Neural cell (in vitro differentiated cells): Measurements from ENCODE around the gene UBA3. TPM values are rescaled to one million over a fixed set of nuclear protein-coding genes. Genes with fewer than 3 reads are reported as not detected.

ENCODE experiments used
- H2AFZ ChIP-seq: fragments of 200-600, 300-800 bp; sonication (generic), shearing (Covaris generic); 2 replicates; pipeline ENCODE4 v1.6.0; 2014; ENCODE audit warnings: low read depth, mild to moderate bottlenecking, antibody characterized with exemption, low read length, moderate library complexity
- H3F3A ChIP-seq: fragments of 200-600 bp; shearing (Covaris generic); 2 replicates; pipeline ENCODE4 v1.6.1; 2016; ENCODE audit warnings: mild to moderate bottlenecking, moderate library complexity, mixed read lengths, antibody characterized with exemption, low read length; ENCODE audit not compliant: insufficient read depth, poor library complexity, severe bottlenecking
- H3K27ac ChIP-seq: fragments of 200-600, 300-800 bp; sonication (generic), shearing (Covaris generic); 2 replicates; pipeline ENCODE4 v1.5.1; 2014; ENCODE audit warnings: mild to moderate bottlenecking, low read length, moderate library complexity
- H3K27me3 ChIP-seq: fragments of 300-800, 200-600 bp; sonication (generic), shearing (Covaris generic); 2 replicates; pipeline ENCODE4 v1.6.0; 2014; ENCODE audit warnings: mild to moderate bottlenecking, low read depth, low read length, moderate library complexity; ENCODE audit not compliant: insufficient read depth
- H3K36me3 ChIP-seq: fragments of 300-800, 200-600 bp; sonication (generic), shearing (Covaris generic); 2 replicates; pipeline ENCODE4 v1.5.1; 2014; ENCODE audit warnings: mild to moderate bottlenecking, antibody characterized with exemption, low read length, moderate library complexity; ENCODE audit not compliant: insufficient read depth
- H3K4me2 ChIP-seq: fragments of 300-800, 200-600 bp; sonication (generic), shearing (Covaris generic); 2 replicates; pipeline ENCODE4 v1.6.0; 2014; ENCODE audit warnings: mild to moderate bottlenecking, low read length
- H3K4me3 ChIP-seq: fragments of 300-800, 200-600 bp; sonication (generic), shearing (Covaris generic); 2 replicates; pipeline ENCODE4 v1.5.1; 2014; ENCODE audit warnings: mild to moderate bottlenecking, low read length, moderate library complexity
- H3K79me2 ChIP-seq: fragments of 200-600 bp; shearing (Covaris generic); replicated peaks from 2 replicates; pipeline ENCODE4 v1.6.0; 2014; ENCODE audit warnings: mild to moderate bottlenecking, low read length, moderate library complexity; ENCODE audit not compliant: insufficient read depth
- H3K9ac ChIP-seq: fragments of 300-800, 200-600 bp; sonication (generic), shearing (Covaris generic); 2 replicates; pipeline ENCODE4 v1.6.1; 2016; ENCODE audit warnings: mild to moderate bottlenecking, low read length, mixed read lengths
- H3K9me2 ChIP-seq: fragments of 200-600 bp; shearing (Covaris generic); 2 replicates; pipeline ENCODE4 v1.6.1; 2016; ENCODE audit warnings: mild to moderate bottlenecking, low read length, mixed read lengths; ENCODE audit not compliant: insufficient read depth
- H3K9me3 ChIP-seq: fragments of 200-600, 300-800 bp; sonication (generic), shearing (Covaris generic); 2 replicates; pipeline ENCODE4 v1.6.1; 2016; ENCODE audit warnings: mild to moderate bottlenecking, mixed run types, low read length, moderate library complexity, mixed read lengths
- H4K20me1 ChIP-seq: fragments of 200-600 bp; shearing (Covaris generic); 2 replicates; pipeline ENCODE4 v1.6.1; 2016; ENCODE audit warnings: mild to moderate bottlenecking, mixed run types; ENCODE audit not compliant: insufficient read depth
- EP300 ChIP-seq: fragments of 450-650 bp; conservative IDR thresholded peaks from 2 replicates; pipeline ENCODE4 v1.6.1; 2014; ENCODE audit warnings: antibody characterized with exemption, mild to moderate bottlenecking, moderate library complexity; ENCODE audit not compliant: poor library complexity, severe bottlenecking
- EZH2 ChIP-seq: fragments of 200-600, 300-800 bp; shearing (Covaris generic), sonication (generic); IDR thresholded peaks from 2 replicates; pipeline ENCODE4 v1.6.1; 2014; ENCODE audit warnings: antibody characterized with exemption, low read length, borderline replicate concordance, mild to moderate bottlenecking; ENCODE audit not compliant: insufficient read depth, poor library complexity, severe bottlenecking
- MXI1 ChIP-seq: fragments of 450-650 bp; conservative IDR thresholded peaks from 2 replicates; pipeline ENCODE4 v1.6.1; 2014; ENCODE audit warnings: antibody characterized with exemption, mild to moderate bottlenecking; ENCODE audit not compliant: poor library complexity, severe bottlenecking
- POLR2AphosphoS5 ChIP-seq: IDR thresholded peaks from 2 replicates; pipeline ENCODE4 v1.6.1; 2012
- RAD21 ChIP-seq: fragments of 450-650 bp; conservative IDR thresholded peaks from 2 replicates; pipeline ENCODE4 v1.6.1; 2014; ENCODE audit warnings: antibody characterized with exemption, mild to moderate bottlenecking, moderate library complexity
- REST ChIP-seq: IDR thresholded peaks from 2 replicates; pipeline ENCODE4 v1.6.1; 2012; ENCODE audit warnings: borderline replicate concordance
- SMC3 ChIP-seq: fragments of 450-650 bp; conservative IDR thresholded peaks from 2 replicates; pipeline ENCODE4 v1.6.1; 2014; ENCODE audit warnings: antibody characterized with exemption, mild to moderate bottlenecking, moderate library complexity; ENCODE audit not compliant: poor library complexity
- TAF1 ChIP-seq: IDR thresholded peaks from 2 replicates; pipeline ENCODE4 v1.6.1; 2012; ENCODE audit warnings: low read depth
- polyA plus RNA-seq: library from polyadenylated mRNA; depleted of rRNA; stranded (reverse); fragments of >200 nt; gene quantifications from 2 replicates; pipeline ENCODE4 v1.2.3, GENCODE V29; 2014
- TF ChIP-seq, protein P1 (sequence below): fragments of 450-650 bp; IDR thresholded peaks from 2 replicates; pipeline ENCODE4 v1.5.1; 2014; ENCODE audit warnings: antibody characterized with exemption, mild to moderate bottlenecking, moderate library complexity; ENCODE audit not compliant: poor library complexity, severe bottlenecking

UBA3 gene
- polyA plus RNA-seq, 1 donor from 2014 or later: 168 TPM

DNA sequence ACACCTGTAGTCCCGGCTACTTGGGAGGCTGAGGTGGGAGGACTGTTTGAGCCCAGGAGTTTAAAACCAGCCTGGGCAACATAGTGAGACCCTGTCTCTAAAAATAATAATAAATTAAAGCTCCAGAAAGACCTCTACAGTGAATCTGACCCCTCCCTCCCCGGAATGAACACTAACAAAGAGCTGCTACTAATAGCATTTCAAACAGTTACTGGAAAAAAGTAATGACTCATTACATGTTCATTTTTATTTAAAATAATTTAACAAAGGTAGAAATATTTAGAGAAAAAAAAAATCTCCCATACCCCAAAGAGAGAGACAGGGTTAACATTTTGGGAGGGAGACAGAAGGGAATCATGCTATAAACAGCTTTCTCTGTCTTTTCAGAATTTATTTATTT lies 2.2 kb upstream of the UBA3 start:
- Histone ChIP-seq H3K9ac (no peak overlapping the region), H3K9me2 (no peaks in the 10 kb centered on the region), H3K4me2 (no peak overlapping the region), H3K27me3 (no peaks in the 10 kb centered on the region), H2AFZ (no peak overlapping the region), H3K36me3 (no peaks in the 10 kb centered on the region), H3F3A (no peaks in the 10 kb centered on the region), H4K20me1 (no peaks in the 10 kb centered on the region), H3K27ac (no peak overlapping the region), H3K9me3 (no peaks in the 10 kb centered on the region), H3K79me2 (peaks cover 47% of the 10 kb centered on the region), H3K4me3 (no peak overlapping the region)
- no peak for TF ChIP-seq REST

- no peaks in the 10 kb centered on the region for H3F3A ChIP-seq
- H3K9me2 ChIP-seq: no peaks in the 10 kb centered on the region
- no peaks in the 10 kb centered on the region for H4K20me1 ChIP-seq
- TF ChIP-seq POLR2AphosphoS5 (no peak), MXI1 (no peak), RAD21 (no peak), EP300 (no peak), EZH2 (no peak), SMC3 (no peak), REST (no peak), TAF1 (no peak)
- TF ChIP-seq, protein P1, sequence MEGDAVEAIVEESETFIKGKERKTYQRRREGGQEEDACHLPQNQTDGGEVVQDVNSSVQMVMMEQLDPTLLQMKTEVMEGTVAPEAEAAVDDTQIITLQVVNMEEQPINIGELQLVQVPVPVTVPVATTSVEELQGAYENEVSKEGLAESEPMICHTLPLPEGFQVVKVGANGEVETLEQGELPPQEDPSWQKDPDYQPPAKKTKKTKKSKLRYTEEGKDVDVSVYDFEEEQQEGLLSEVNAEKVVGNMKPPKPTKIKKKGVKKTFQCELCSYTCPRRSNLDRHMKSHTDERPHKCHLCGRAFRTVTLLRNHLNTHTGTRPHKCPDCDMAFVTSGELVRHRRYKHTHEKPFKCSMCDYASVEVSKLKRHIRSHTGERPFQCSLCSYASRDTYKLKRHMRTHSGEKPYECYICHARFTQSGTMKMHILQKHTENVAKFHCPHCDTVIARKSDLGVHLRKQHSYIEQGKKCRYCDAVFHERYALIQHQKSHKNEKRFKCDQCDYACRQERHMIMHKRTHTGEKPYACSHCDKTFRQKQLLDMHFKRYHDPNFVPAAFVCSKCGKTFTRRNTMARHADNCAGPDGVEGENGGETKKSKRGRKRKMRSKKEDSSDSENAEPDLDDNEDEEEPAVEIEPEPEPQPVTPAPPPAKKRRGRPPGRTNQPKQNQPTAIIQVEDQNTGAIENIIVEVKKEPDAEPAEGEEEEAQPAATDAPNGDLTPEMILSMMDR: no peak
- H3K9ac ChIP-seq: no peak overlapping the region
- H3K27me3 ChIP-seq: no peaks in the 10 kb centered on the region
- H2AFZ ChIP-seq: no peak overlapping the region
- H3K9me3 ChIP-seq: no peaks in the 10 kb centered on the region
- H3K36me3 ChIP-seq: no peaks in the 10 kb centered on the region
- no peak overlapping the region for H3K4me2 ChIP-seq
- H3K79me2 ChIP-seq: peaks cover 48% of the 10 kb centered on the region
- H3K4me3 ChIP-seq: no peak overlapping the region
- H3K27ac ChIP-seq: no peak overlapping the region
Measured at GRCh38 chr3:69081583-69082262, 1.6 kb upstream of the UBA3 start.
